NCI-H2107 (cell line): ENCODE results near the gene NUP214.

Experiments used
- DNase-seq: peaks from one replicate; lab custom pipeline; 2025; lab: John Stamatoyannopoulos, UW

NUP214 gene

DNA sequence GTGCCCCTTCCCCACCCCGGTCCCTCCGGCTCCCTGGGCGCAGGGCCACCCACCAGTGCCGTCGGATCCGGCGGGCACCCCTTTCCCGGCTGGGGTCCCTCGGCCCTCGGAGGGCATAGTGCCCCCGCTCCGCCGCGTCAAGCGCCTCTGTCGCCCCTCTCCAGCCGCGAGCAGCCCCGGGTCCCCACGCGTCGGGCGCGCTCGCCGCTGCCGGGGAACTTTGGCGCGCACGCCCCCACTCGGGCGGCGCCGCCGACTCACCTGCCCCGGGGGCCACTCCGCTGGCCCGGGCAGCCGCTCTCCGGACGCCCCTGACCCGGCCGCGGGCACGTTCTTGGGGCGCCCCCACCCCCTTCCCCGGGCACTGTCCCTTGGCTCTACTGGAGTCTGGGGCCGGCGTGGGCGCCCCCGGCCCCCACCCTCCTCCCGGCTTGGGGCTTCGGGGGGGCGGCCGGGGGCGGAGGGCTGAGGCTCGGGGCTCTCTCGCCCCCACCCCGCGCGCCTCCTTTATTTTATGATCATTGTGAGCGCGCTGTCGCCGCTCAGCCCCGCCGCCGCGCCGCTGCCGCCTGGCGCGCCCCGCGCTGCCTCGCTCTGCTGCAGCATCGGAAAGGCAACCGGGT lies 152.0 kb downstream of the NUP214 start:
- DNase-seq: no peak

DNA sequence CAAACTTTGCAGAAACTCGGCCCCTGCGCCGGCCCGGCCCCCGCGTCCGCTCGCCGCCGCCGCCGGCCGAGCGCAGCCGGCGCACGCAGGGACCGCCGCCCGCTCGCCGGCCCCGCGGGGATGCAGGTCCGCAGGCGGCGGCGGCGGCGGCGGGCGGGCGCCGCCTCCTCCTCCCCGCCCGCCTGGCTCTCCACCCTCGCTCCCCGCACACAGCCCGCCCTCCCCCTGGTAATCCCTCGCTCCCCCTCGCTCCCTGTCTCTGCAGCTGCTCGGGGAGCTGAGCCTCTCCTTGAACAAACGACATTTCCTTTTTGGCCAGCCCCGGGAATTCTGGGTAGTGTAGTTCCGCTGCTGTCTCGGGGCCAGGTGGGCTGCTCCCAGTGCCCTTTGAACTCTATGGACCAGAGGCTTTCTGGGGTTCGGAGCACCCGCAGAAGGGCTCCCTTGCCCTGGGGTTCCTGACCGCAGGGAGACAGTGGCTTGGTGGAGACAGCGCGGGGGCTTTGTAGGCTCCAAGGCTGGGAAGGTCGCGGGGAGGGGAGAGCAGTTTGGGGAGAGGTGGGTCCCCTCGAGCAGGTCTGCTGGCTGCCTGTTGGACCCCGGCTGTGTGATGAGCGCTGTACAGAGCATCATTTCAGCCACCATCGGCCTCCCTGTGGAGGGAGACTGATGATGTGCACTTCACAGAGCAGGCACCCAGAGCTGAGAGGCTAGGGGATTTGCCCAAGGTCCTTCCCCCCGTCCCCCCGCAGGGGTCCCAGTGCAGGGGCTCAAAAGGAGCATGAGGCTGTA lies 152.7 kb downstream of the NUP214 start:
- peak; percentile 42 for DNase-seq

DNA sequence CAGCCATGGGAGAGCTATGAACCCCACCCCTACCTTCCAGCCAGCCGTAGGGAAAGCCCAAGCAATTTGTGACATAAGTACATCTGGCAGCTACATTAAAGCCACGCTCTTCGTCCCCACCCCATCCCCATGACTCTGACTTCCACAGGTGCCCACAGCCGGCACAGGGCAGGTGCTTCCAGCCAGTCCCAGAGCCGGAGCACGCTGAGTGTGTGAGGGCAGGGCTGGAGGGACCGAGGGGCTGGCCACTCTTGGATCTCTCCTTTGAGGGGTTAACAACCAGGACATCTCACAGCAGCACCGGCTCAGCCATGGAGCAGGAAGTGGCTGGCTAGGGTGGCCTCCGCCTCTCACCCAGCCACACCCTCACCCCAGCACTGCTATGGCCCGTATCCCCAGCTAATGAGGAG lies 153.3 kb downstream of the NUP214 start:
- DNase-seq: no peak

DNA sequence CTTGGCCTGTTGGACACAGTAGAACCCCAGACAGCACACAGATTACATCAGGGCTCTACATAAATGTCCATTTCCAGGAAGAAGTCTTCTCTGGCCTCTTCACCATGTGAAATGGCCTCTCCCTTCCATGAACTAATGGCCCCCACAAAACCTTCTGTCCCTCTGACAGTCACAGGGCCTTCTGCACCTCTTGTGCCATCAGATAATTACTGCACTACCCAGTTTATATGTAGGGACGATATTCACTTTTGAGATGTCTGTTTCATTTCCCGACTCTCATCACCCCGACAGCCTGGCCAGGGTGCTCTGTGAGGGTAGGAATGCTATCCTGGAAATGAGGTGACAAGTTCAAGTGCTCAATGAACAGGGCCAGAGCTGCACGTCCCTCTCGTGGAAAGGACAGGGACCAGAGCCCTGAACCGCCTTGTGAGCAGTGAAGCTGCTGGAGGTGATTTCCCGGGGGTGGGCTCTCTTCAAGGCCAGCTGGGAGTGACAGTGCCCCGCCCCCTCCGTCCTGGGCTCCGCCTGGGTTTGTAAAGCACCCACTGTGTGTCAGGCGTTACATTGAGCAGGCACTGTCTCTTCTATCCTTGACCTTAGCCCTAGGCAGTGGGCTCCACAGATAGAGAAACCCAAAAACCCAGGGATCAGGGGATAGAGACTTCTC lies 153.9 kb downstream of the NUP214 start:
- no peak for DNase-seq

DNA sequence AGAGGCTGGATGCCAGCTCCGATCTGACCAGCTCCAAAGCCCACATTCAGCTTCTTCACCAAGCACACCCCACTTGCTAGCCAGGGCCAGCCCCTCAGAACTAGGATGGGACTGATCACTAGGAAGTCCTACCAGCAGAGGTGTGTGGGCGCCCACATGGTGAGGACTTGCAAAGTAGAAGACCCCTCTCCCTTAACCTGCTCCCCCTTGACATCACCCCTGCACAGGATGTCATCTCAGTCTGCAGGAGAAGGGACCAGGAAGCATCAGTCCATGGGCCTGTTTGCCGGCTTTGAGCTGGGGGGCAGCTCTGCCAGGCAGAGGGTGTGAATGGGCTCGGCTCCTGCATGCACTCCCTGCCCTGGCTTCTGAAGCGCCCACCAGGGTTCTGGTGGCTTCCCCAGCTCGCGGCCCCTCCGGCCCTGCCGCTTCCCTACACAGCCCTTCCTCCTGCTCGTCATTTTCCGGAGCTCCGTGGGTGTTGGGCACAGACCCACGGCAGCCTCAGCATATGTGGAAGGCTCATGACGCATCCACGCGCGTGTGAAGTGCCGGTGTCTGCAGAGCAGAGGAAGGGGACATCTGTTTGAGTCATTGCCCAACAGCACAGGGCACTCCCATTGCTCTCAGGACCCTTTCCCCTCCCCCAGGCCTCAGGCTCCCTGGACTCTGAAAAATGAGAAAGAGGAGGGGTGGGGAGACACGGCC lies 154.6 kb downstream of the NUP214 start:
- DNase-seq: no peak

DNA sequence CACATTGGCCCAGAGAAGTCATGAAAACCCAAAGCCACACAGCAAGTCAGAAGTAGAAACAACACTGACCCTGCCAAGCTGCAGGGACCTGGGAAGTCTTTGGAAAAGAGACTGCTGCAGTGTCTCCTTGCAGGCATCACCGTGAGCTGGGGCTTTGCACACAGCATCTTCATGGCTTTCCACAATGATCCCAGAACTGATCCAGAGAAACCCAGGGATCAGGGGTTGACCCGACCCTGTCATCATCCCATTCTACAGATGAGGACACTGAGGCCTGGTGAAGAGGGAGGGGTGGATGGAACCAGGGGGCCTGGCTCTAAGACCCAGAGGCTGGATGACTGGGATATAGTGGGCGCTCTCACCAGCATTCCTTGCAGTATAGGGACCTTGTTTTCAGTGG lies 155.3 kb downstream of the NUP214 start:
- DNase-seq: no peak

DNA sequence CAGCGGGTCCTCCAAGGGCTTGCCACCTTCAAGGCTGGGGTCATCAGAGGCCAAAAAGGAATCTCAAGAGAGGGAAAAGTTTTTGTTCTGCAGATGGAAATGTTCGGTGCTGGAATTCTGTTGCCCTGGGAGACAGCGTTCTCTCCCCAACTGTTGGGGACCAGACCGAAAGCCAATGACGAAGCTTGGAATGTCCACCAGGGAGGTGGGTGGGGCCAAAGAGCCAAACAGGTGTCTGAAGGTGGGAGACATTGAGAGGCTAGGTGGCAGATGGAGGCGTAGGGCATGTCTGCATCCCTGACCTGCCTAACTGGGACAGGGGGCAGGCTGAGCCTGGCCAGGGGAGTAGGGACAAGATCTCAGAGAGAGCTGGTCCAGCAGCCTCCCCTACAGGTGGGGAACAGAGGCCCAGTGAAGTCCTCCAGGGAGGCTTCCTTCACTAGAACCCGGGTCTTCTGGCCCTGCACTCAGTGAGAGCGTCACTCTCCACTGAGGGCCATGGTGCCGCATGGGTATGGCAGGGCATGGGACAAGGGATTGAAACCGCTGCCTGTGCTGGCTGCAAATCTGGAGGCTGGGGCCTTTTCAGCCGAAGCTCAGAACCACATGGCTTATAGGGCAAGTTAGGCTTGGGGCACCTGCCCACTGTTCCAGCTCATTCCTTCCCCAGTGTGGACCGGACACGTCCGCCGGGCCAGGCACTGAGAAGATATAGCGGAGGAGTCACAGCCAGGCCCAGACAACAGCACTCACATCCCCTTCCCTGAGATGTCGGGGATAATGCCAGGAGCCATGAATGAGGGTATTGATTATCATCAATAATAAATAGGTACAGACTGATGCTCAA lies 156.0 kb downstream of the NUP214 start:
- DNase-seq: no peak

DNA sequence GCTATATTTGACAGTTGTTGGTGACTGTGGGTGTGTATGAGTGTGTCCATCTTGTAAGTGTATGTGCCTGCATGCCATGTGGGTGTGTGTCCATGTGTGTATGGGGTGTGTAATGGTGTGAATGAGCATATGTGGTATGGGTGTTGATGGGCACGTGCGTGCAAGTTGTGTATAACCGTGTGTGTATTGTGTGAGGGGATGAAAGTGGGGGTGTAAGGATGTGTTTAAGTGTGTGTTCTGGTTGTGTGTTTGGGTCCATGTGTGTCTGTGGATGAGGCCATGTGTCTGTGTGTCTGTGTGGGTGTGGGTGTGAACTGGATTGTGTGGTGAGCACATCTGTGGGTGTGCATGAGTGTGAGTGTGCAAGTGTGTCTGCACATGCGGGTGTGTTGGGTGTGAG lies 156.8 kb downstream of the NUP214 start:
- DNase-seq: no peak

DNA sequence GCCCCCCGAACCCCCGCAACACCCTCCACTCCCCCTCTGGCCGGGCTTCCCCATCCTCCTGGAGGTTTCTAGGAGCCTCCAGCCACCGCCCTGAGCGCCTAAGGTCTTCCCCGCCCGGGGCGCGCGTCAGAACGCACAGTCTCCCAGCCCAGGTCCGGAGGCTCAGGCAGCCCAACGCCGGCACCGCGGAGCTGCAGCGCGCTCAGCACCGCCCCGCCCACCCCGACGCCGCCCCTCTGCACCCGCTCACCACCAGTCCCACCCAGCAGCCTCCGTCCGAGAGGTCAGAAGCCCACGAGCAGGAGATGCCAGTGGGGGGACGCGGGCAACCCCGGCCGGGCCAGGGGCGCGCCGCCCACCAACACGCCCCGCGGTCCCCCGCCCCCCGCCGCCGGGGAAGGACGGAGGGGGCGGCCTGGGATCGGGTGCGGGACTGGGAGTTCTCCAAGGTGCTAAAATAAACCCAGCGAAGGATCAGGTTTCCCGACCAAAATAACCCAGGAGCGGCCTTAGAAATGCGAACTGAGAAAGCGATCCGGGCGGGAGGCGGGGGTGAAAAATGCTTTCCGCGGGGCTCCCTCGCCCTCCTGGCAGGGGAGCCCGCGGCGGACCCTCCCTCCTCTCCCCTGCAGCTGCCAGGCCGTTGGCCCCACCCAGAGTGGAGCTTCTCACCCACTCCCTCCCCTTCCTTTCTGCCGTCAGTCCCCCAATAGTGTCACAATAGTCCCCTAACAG lies 157.5 kb downstream of the NUP214 start:
- DNase-seq: no peak
